Hepatocyte (in vitro differentiated cells): Measurements from ENCODE around the gene GULP1.
"Not testable (repeated sequence)": the region's sequence is repeated elsewhere in the genome, so short reads cannot be mapped to it uniquely, and the experiment has no call there.

Experiments
- CTCF ChIP-seq: fragments of 200-600 bp; sonication (generic); IDR thresholded peaks from 2 replicates; pipeline ENCODE4 v1.5.1; 2016; ENCODE audit warnings: antibody characterized with exemption, mild to moderate bottlenecking; ENCODE audit not compliant: poor library complexity
- EZH2 ChIP-seq: fragments of 200-600 bp; sonication (generic); IDR thresholded peaks from 2 replicates; pipeline ENCODE4 v1.6.1; 2016; ENCODE audit warnings: antibody characterized with exemption, mild to moderate bottlenecking, borderline replicate concordance

DNA sequence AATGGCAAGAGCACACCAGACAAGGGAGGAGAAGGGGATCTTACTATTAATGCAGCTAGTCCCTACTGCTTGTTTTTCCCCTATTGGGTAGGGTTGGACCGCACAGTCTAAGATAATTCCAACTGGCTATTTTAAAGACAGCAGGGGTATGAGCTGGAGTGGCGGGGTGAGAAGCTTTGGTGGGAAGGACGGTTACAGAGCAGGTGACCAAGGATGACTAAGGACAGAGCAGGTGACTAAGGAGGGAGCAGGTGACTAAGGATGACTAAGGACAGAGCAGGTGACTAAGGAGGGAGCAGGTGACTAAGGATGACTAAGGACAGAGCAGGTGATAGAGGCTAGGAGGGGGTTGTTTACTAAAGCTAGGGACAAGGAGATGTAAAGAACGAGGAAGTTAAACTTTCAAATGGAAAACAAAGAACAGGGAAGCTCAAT lies 7.3 kb downstream of the GULP1 start:
- TF ChIP-seq EZH2, CTCF: not testable (repeated sequence)
